GM12891 (cell line): ENCODE measurements around the gene IFNE.

ENCODE experiments used
- POLR2A ChIP-seq: IDR thresholded peaks from 2 replicates; pipeline ENCODE4 v1.6.1; 2011; ENCODE audit warnings: low read depth, low read length, control low read depth
- POLR2AphosphoS5 ChIP-seq: IDR thresholded peaks from 2 replicates; pipeline ENCODE4 v1.6.1; 2011; ENCODE audit warnings: low read depth, low read length, control low read depth
- POU2F2 ChIP-seq: IDR thresholded peaks from 2 replicates; pipeline ENCODE4 v1.6.1; 2011; ENCODE audit warnings: low read depth, mild to moderate bottlenecking, control low read depth, low read length, moderate library complexity

GRCh38 chr9:21461377-21461776, 20.7 kb downstream of the IFNE start:
- TF ChIP-seq POLR2AphosphoS5, result no peak
- no peak for TF ChIP-seq POLR2A
- TF ChIP-seq POU2F2, result no peak
